Left lung (tissue), 10 donors: ENCODE results near the gene SLC25A48. TPM values are rescaled to one million over a fixed set of nuclear protein-coding genes. Genes with fewer than 3 reads are reported as not detected.

ENCODE experiments used
- ATAC-seq: fragments of 200-7000 bp; cut with Tn5 transposase; one replicate; pipeline ENCODE4 v1.9.1; 2020; ENCODE audit warnings: moderate library complexity
- DNase-seq, 4 donors: peaks; one replicate each; pipeline ENCODE4 v3.0.0-alpha.2; 2013 to 2020
- H3K27ac ChIP-seq, 2 donors: fragments of 200-600 bp; sonication (generic) in 1 of 2; one replicate each; pipeline versions ENCODE4 v1.5.0 to v1.8.0; 2020 to 2021
- H3K27me3 ChIP-seq, 2 donors: fragments of 200-600 bp; sonication (generic) in 1 of 2; one replicate each; pipeline versions ENCODE4 v1.5.0 to v1.8.0; 2020 to 2021
- H3K36me3 ChIP-seq, 2 donors: fragments of 200-600 bp; sonication (generic) in 1 of 2; one replicate each; pipeline versions ENCODE4 v1.5.0 to v1.8.0; 2020 to 2021
- H3K4me1 ChIP-seq, 2 donors: fragments of 200-600 bp; one replicate each; pipeline ENCODE4 v1.8.0; 2021
- H3K4me3 ChIP-seq, 2 donors: fragments of 200-600 bp; sonication (generic) in 1 of 2; one replicate each; pipeline versions ENCODE4 v1.5.0 to v1.8.0; 2020 to 2021; ENCODE audit warnings: mild to moderate bottlenecking in 1 of 2
- H3K9me3 ChIP-seq, 2 donors: fragments of 200-600 bp; sonication (generic) in 1 of 2; one replicate each; pipeline versions ENCODE4 v1.5.0 to v1.8.0; 2020 to 2021
- CTCF ChIP-seq, 2 donors: fragments of 200-600 bp; sonication (generic) in 1 of 2; IDR thresholded peaks; one replicate each; pipeline versions ENCODE4 v1.5.0 to v1.8.0; 2021; ENCODE audit warnings: antibody characterized with exemption in 2 of 2
- intact Hi-C, 2 donors: fragments of 100-400 bp; cut with DNase I; formaldehyde crosslinking; loops; one replicate each; pipeline versions ENCODE4 v1.11.2 to v1.14.2; 2022
- polyA plus RNA-seq, 6 donors: library from polyadenylated mRNA; unstranded; fragments of 120-200 nt; gene quantifications; one replicate each; pipeline ENCODE4 v1.2.1, GENCODE V29; 2013; ENCODE audit not compliant: insufficient read length in 6 of 6
- total RNA-seq, 2 donors: library from RNA; stranded (reverse); fragmentation: NEBNext Ultra II Directional; extraction: Animal tissue kit (Norgen Biotek cat#: 25700); gene quantifications; one replicate each; pipeline ENCODE4 v1.2.1, GENCODE V29; 2021
- donor health status: DM: no; HTN: yes; CAD: no.
- donor health status: DM: no; HTN: no; CAD: no.

The SLC25A48 gene
- total and polyA plus RNA-seq, 8 donors, result 0.64 to 1.7 (median 1.0) TPM; not detected in 1

DNA sequence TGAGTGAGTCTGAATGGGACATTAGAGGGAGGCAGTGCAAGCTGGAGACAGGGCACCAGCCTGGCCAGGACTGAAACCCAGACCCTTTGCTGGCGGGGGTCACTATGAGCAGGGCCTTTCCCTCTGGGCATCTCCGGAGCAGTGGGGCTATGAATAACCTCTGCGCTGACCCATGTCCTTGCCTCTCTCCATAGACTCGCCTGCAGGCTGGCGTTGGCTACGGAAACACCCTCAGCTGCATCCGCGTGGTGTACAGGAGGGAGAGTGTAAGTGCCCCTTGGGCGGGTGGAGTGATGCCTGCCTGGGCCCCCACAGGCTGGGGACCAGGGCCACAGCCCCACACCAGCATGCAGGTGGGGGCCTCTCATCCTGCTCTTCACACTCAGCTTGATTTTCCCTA, 15.8 kb downstream of the SLC25A48 start:
- intact Hi-C loops, result no loop called here
- Histone ChIP-seq H3K27me3 (no peaks in the 10 kb centered on the region), H3K4me1 (no peaks in the 10 kb centered on the region), H3K27ac (no peak overlapping the region), H3K36me3 (no peaks in the 10 kb centered on the region), H3K9me3 (no peaks in the 10 kb centered on the region), H3K4me3 (no peak overlapping the region)
- DNase-seq, result no peak
- ATAC-seq, result no peak
- TF ChIP-seq CTCF (IDR thresholded peaks at IDR 0.05), result no peak

GRCh38 chr5:135850671-135851070, 16.2 kb downstream of the SLC25A48 start:
- no peak overlapping the region for H3K27ac ChIP-seq
- no peaks in the 10 kb centered on the region for H3K36me3 ChIP-seq
- no peaks in the 10 kb centered on the region for H3K9me3 ChIP-seq
- intact Hi-C loops, result no loop called here
- H3K4me1 ChIP-seq, result no peaks in the 10 kb centered on the region
- no peak for TF ChIP-seq CTCF (IDR thresholded peaks at IDR 0.05)
- H3K27me3 ChIP-seq, result no peaks in the 10 kb centered on the region
- DNase-seq (no peak), ATAC-seq (no peak)
- no peak overlapping the region for H3K4me3 ChIP-seq

DNA sequence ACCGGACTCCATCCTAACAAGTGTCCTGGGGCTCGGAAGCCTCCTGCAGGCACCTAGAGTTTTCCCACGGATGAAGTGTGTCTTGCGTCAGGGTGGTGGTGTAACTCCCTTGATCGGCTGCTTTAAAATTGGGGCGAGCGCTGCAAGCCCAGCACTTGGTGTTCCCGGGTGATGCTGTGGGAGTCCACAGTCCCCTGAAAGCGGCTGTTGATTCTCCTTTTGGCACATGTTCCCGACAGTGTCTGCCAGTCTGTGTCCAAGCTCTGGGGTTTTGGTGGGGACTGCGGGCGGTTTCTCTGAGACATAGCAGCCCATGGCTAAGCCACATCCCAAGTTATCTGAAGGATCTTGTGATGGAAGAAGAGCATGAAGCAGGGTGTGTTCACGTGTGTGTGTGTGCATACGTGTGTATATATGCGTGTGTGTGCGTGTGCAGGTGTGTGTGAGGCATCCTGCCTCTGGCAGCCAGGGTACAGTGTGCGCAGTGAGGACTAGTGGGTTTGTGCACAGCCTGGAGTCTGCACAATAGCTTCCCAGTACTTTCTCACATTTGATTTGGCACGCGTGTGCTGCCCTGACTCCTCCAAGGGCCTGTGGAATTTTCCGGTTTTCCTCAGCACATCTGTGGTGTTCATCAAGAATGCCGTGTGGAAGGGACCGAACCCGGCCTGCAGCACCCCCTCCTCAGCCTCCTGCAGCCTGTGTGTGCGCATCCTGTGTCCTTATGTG, 16.9 kb downstream of the SLC25A48 start:
- Histone ChIP-seq H3K27me3 (peaks cover 0 to 2% of the 10 kb centered on the region in 2 donors), H3K4me3 (no peak overlapping the region), H3K9me3 (no peaks in the 10 kb centered on the region), H3K27ac (no peak overlapping the region), H3K36me3 (no peaks in the 10 kb centered on the region), H3K4me1 (no peaks in the 10 kb centered on the region)
- intact Hi-C loops, result no loop called here
- ATAC-seq (no peak), DNase-seq (no peak)
- TF ChIP-seq CTCF (IDR thresholded peaks at IDR 0.05), result no peak

GRCh38 chr5:135851915-135852845, 17.7 kb downstream of the SLC25A48 start:
- Histone ChIP-seq H3K36me3 (no peaks in the 10 kb centered on the region), H3K9me3 (no peaks in the 10 kb centered on the region), H3K27me3 (peaks cover 0 to 5% of the 10 kb centered on the region in 2 donors), H3K27ac (no peak overlapping the region), H3K4me1 (no peaks in the 10 kb centered on the region), H3K4me3 (no peak overlapping the region)
- TF ChIP-seq CTCF (IDR thresholded peaks at IDR 0.05), result no peak
- intact Hi-C loops, result no loop called here
- ATAC-seq (no peak), DNase-seq (no peak)
